HepG2 (cell line): ENCODE data around the gene NDEL1. TPM values are rescaled to one million over a fixed set of nuclear protein-coding genes. Genes with fewer than 3 reads are reported as not detected.

Experiments used
- CCDC6 ChIP-seq: sonication (generic); formaldehyde crosslinking; IDR thresholded peaks from 2 replicates; pipeline ENCODE4 v1.8.1; 2022; ENCODE audit warnings: mild to moderate bottlenecking, missing genetic modification reagents, moderate library complexity
- CREB1 ChIP-seq, 2 experiments: fragments of 450-650 bp in 1 of 2; IDR thresholded peaks; 2 replicates each; pipeline ENCODE4 v1.6.1; 2016 to 2017; ENCODE audit warnings: control low read depth in 1 of 2, mild to moderate bottlenecking in 1 of 2, missing compliant biosample characterization in 1 of 2, missing genetic modification characterization in 1 of 2
- EHMT2 ChIP-seq: fragments of 200-600 bp; sonication (generic); IDR thresholded peaks from 2 replicates; pipeline ENCODE4 v1.7.0; 2017; ENCODE audit warnings: antibody characterized with exemption, low read depth, low read length, borderline replicate concordance
- KDM6A ChIP-seq: IDR thresholded peaks from 2 replicates; pipeline ENCODE4 v1.6.1; 2016; ENCODE audit warnings: low read depth
- KLF15 ChIP-seq: sonication (generic); formaldehyde crosslinking; IDR thresholded peaks from 2 replicates; pipeline ENCODE4 v1.8.1; 2023; ENCODE audit warnings: borderline replicate concordance, mild to moderate bottlenecking, inconsistent platforms, missing genetic modification reagents, mixed read lengths
- KLF9 ChIP-seq: IDR thresholded peaks from 2 replicates; pipeline ENCODE4 v1.6.1; 2016; ENCODE audit warnings: low read depth
- MLLT10 ChIP-seq: sonication (generic); formaldehyde crosslinking; IDR thresholded peaks from 2 replicates; pipeline ENCODE4 v1.4.0; 2020; ENCODE audit warnings: missing genetic modification reagents
- NPAS2 ChIP-seq: sonication (generic); formaldehyde crosslinking; IDR thresholded peaks from 2 replicates; pipeline ENCODE4 v1.8.0; 2022; ENCODE audit warnings: mild to moderate bottlenecking, missing genetic modification reagents, borderline replicate concordance
- PPARG ChIP-seq: conservative IDR thresholded peaks from 2 replicates; pipeline ENCODE4 v1.6.1; 2016; ENCODE audit warnings: missing biosample characterization, missing genetic modification reagents
- TCF7L2 ChIP-seq: IDR thresholded peaks from 2 replicates; pipeline ENCODE4 v1.6.1; 2011; ENCODE audit warnings: mild to moderate bottlenecking, low read depth, low read length, moderate library complexity
- ZC3H4 ChIP-seq: sonication (generic); formaldehyde crosslinking; IDR thresholded peaks from 2 replicates; pipeline ENCODE4 v1.4.0; 2020; ENCODE audit warnings: missing genetic modification reagents, borderline replicate concordance
- ZHX2 ChIP-seq, 2 experiments: sonication (generic) in 1 of 2; formaldehyde crosslinking in 1 of 2; IDR thresholded peaks; 2 replicates each; pipeline versions ENCODE4 v1.6.1 to v1.9.0; 2014 to 2022; ENCODE audit warnings: antibody characterized with exemption in 1 of 2, borderline replicate concordance in 1 of 2, inconsistent platforms in 1 of 2, low read depth in 1 of 2, missing genetic modification reagents in 1 of 2
- ZNF496 ChIP-seq: sonication (generic); formaldehyde crosslinking; IDR thresholded peaks from 2 replicates; pipeline ENCODE4 v1.8.1; 2023; ENCODE audit warnings: mild to moderate bottlenecking, moderate library complexity, missing genetic modification reagents; ENCODE audit not compliant: insufficient replicate concordance
- polyA plus RNA-seq, 8 experiments: library from polyadenylated mRNA; depleted of rRNA in 3 of 8; stranded (reverse) in 7 of 8; unstranded in 1 of 8; fragments of >200 nt; fragmentation: Illumina TruSeq in 4 of 8; extraction: Trizol in 4 of 8; gene quantifications; 2 replicates each; pipeline versions ENCODE4 v1.2.1 to v1.2.3, GENCODE V29; 2011 to 2016; ENCODE audit warnings: low read depth in 4 of 8, missing spikeins in 1 of 8, mixed read lengths in 1 of 8; ENCODE audit not compliant: insufficient read depth in 1 of 8
- total RNA-seq, 5 experiments: library from RNA; depleted of rRNA; stranded (reverse); fragments of >200 nt; fragmentation: Illumina TruSeq; extraction: Trizol; gene quantifications; 2 replicates each; pipeline ENCODE4 v1.2.3, GENCODE V29; 2016; ENCODE audit warnings: low read depth in 1 of 5
- TF ChIP-seq, protein P1 (sequence below): sonication (generic); formaldehyde crosslinking; conservative IDR thresholded peaks from 2 replicates; pipeline ENCODE4 v1.4.0; 2020; ENCODE audit warnings: missing genetic modification reagents
- TF ChIP-seq, protein P2 (sequence below): sonication (generic); formaldehyde crosslinking; IDR thresholded peaks from 2 replicates; pipeline ENCODE4 v1.4.0; 2020; ENCODE audit warnings: mild to moderate bottlenecking, missing genetic modification reagents
- TF ChIP-seq, protein P3 (sequence below): fragments of 450-650 bp; IDR thresholded peaks from 2 replicates; pipeline ENCODE4 v1.6.1; 2017; ENCODE audit warnings: mild to moderate bottlenecking

The NDEL1 gene
- total and polyA plus RNA-seq, 2 of the 13 experiments (the other 11 are each of a cell fraction or from before 2014, with no cell fraction given), result 59.8 to 153 TPM

GRCh38 chr17:8477715-8478441, 42.2 kb downstream of the NDEL1 start (continued):
- TF ChIP-seq, protein P1, sequence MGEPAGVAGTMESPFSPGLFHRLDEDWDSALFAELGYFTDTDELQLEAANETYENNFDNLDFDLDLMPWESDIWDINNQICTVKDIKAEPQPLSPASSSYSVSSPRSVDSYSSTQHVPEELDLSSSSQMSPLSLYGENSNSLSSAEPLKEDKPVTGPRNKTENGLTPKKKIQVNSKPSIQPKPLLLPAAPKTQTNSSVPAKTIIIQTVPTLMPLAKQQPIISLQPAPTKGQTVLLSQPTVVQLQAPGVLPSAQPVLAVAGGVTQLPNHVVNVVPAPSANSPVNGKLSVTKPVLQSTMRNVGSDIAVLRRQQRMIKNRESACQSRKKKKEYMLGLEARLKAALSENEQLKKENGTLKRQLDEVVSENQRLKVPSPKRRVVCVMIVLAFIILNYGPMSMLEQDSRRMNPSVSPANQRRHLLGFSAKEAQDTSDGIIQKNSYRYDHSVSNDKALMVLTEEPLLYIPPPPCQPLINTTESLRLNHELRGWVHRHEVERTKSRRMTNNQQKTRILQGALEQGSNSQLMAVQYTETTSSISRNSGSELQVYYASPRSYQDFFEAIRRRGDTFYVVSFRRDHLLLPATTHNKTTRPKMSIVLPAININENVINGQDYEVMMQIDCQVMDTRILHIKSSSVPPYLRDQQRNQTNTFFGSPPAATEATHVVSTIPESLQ (CRISPR knock-in tag), result no peak
- no peak for TF ChIP-seq ZNF496 (CRISPR knock-in tag)
- TF ChIP-seq CCDC6 (CRISPR knock-in tag), result no peak
- no peak for TF ChIP-seq MLLT10 (CRISPR knock-in tag)
- no peak for TF ChIP-seq NPAS2 (CRISPR knock-in tag)
- TF ChIP-seq EHMT2, result no peak
- TF ChIP-seq ZC3H4 (CRISPR knock-in tag), result no peak
- TF ChIP-seq KLF9, result no peak
- no peak for TF ChIP-seq KDM6A
- no peak for TF ChIP-seq CREB1 (IDR thresholded peaks at IDR 0.05)
- TF ChIP-seq CREB1 (CRISPR knock-in tag; IDR thresholded peaks at IDR 0.05), result no peak
- TF ChIP-seq, protein P2, sequence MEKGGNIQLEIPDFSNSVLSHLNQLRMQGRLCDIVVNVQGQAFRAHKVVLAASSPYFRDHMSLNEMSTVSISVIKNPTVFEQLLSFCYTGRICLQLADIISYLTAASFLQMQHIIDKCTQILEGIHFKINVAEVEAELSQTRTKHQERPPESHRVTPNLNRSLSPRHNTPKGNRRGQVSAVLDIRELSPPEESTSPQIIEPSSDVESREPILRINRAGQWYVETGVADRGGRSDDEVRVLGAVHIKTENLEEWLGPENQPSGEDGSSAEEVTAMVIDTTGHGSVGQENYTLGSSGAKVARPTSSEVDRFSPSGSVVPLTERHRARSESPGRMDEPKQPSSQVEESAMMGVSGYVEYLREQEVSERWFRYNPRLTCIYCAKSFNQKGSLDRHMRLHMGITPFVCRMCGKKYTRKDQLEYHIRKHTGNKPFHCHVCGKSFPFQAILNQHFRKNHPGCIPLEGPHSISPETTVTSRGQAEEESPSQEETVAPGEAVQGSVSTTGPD (CRISPR knock-in tag), result no peak
- no peak for TF ChIP-seq TCF7L2
- TF ChIP-seq, protein P3, sequence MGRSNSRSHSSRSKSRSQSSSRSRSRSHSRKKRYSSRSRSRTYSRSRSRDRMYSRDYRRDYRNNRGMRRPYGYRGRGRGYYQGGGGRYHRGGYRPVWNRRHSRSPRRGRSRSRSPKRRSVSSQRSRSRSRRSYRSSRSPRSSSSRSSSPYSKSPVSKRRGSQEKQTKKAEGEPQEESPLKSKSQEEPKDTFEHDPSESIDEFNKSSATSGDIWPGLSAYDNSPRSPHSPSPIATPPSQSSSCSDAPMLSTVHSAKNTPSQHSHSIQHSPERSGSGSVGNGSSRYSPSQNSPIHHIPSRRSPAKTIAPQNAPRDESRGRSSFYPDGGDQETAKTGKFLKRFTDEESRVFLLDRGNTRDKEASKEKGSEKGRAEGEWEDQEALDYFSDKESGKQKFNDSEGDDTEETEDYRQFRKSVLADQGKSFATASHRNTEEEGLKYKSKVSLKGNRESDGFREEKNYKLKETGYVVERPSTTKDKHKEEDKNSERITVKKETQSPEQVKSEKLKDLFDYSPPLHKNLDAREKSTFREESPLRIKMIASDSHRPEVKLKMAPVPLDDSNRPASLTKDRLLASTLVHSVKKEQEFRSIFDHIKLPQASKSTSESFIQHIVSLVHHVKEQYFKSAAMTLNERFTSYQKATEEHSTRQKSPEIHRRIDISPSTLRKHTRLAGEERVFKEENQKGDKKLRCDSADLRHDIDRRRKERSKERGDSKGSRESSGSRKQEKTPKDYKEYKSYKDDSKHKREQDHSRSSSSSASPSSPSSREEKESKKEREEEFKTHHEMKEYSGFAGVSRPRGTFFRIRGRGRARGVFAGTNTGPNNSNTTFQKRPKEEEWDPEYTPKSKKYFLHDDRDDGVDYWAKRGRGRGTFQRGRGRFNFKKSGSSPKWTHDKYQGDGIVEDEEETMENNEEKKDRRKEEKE, result no peak
- TF ChIP-seq KLF15 (CRISPR knock-in tag), result no peak
- no peak for TF ChIP-seq ZHX2 (IDR thresholded peaks at IDR 0.05; ENCODE audit: low read depth)
- no peak for TF ChIP-seq ZHX2 (CRISPR knock-in tag; IDR thresholded peaks at IDR 0.05; ENCODE audit: borderline replicate concordance)
- TF ChIP-seq PPARG (CRISPR knock-in tag), result no peak
